SK-N-SH (cell line): ENCODE results near the gene AGMAT. TPM values are rescaled to one million over a fixed set of nuclear protein-coding genes. Genes with fewer than 3 reads are reported as not detected.

ENCODE experiments used
- CTCF ChIA-PET: fragments of 300-600, 350-600 bp; formaldehyde crosslinking; extraction: SDS; loops from one replicate; lab custom pipeline; 2021; lab: Yijun Ruan, JAX
- POLR2A ChIA-PET: fragments of 350-600 bp; sonication (Branson Sonifier 250); formaldehyde crosslinking; extraction: SDS; loops from one replicate; lab custom pipeline; 2020; ENCODE audit warnings: antibody characterized with exemption, inconsistent platforms; lab: Yijun Ruan, JAX
- DNase-seq: peaks from one replicate; pipeline ENCODE4 v3.0.0; 2012
- H2AFZ ChIP-seq: fragments of 200-600 bp; sonication (generic); 2 replicates; pipeline ENCODE4 v1.8.1; 2016; ENCODE audit warnings: antibody characterized with exemption, mild to moderate bottlenecking, low read depth
- H3F3A ChIP-seq: fragments of 200-600 bp; sonication (generic); replicated peaks from 2 replicates; pipeline ENCODE3; 2016; ENCODE audit warnings: antibody characterized with exemption, mild to moderate bottlenecking; ENCODE audit not compliant: insufficient read depth
- H3K27ac ChIP-seq, 2 experiments: fragments of 200-500 bp in 1 of 2; fragments of 200-600 bp in 1 of 2; sonication (Bioruptor generic) in 1 of 2; sonication (generic), shearing (Covaris generic) in 1 of 2; 2 replicates each; pipeline versions ENCODE4 v1.5.1 to v1.6.1; 2014 to 2016; ENCODE audit warnings: low read depth in 2 of 2, inconsistent platforms in 1 of 2, low read length in 1 of 2, mild to moderate bottlenecking in 1 of 2, mixed read lengths in 1 of 2
- H3K27me3 ChIP-seq: fragments of 200-600 bp; sonication (generic), shearing (Covaris generic); 2 replicates; pipeline ENCODE4 v1.6.1; 2016; ENCODE audit warnings: mixed run types; ENCODE audit not compliant: insufficient read depth
- H3K36me3 ChIP-seq, 2 experiments: fragments of 200-500 bp in 1 of 2; fragments of 200-600 bp in 1 of 2; sonication (Bioruptor generic) in 1 of 2; sonication (generic) in 1 of 2; replicated peaks in 1 of 2; 2 replicates each; pipeline versions ENCODE3 to v1.5.1; 2014 to 2016; ENCODE audit warnings: low read length in 1 of 2, mild to moderate bottlenecking in 1 of 2; ENCODE audit not compliant: insufficient read depth in 2 of 2, control insufficient read depth in 1 of 2
- H3K4me1 ChIP-seq, 2 experiments: fragments of 200-500 bp in 1 of 2; fragments of 200-600 bp in 1 of 2; sonication (Bioruptor generic) in 1 of 2; sonication (generic), shearing (Covaris generic) in 1 of 2; 2 replicates each; pipeline versions ENCODE4 v1.5.1 to v1.6.1; 2014 to 2016; ENCODE audit warnings: low read depth in 1 of 2, low read length in 1 of 2, mixed run types in 1 of 2; ENCODE audit not compliant: insufficient read depth in 2 of 2, control insufficient read depth in 1 of 2
- H3K4me2 ChIP-seq: fragments of 200-600 bp; sonication (generic), shearing (Covaris generic); 2 replicates; pipeline ENCODE4 v1.6.1; 2017; ENCODE audit warnings: mixed run types
- H3K4me3 ChIP-seq, 2 experiments: fragments of 200-500 bp in 1 of 2; fragments of 200-600 bp in 1 of 2; sonication (Bioruptor generic) in 1 of 2; sonication (generic), shearing (Covaris generic) in 1 of 2; 2 replicates each; pipeline versions ENCODE4 v1.5.1 to v1.8.1; 2014 to 2016; ENCODE audit warnings: low read depth in 2 of 2, inconsistent platforms in 1 of 2, low read length in 1 of 2, mild to moderate bottlenecking in 1 of 2, mixed read lengths in 1 of 2, moderate library complexity in 1 of 2
- H3K79me2 ChIP-seq: fragments of 200-600 bp; sonication (generic); 2 replicates; pipeline ENCODE4 v1.8.1; 2017; ENCODE audit warnings: mild to moderate bottlenecking; ENCODE audit not compliant: insufficient read depth
- H3K9ac ChIP-seq: fragments of 200-600 bp; sonication (generic); 2 replicates; pipeline ENCODE4 v1.6.1; 2017; ENCODE audit warnings: mixed run types
- H3K9me2 ChIP-seq: fragments of 200-600 bp; sonication (generic); 2 replicates; pipeline ENCODE4 v1.6.1; 2017; ENCODE audit warnings: mixed run types
- H3K9me3 ChIP-seq: fragments of 200-600 bp; sonication (generic); 2 replicates; pipeline ENCODE4 v1.6.1; 2017; ENCODE audit warnings: mixed run types, mild to moderate bottlenecking, moderate library complexity
- H4K20me1 ChIP-seq: fragments of 200-600 bp; sonication (generic); 2 replicates; pipeline ENCODE4 v1.6.1; 2017; ENCODE audit warnings: mild to moderate bottlenecking, mixed run types; ENCODE audit not compliant: insufficient read depth
- ELF1 ChIP-seq: IDR thresholded peaks from 2 replicates; pipeline ENCODE4 v1.4.0; 2012
- EP300 ChIP-seq, 2 experiments: IDR thresholded peaks; 2 replicates each; pipeline versions ENCODE4 v1.4.0 to v1.6.1; 2012; ENCODE audit warnings: borderline replicate concordance in 1 of 2, low read depth in 1 of 2, low read length in 1 of 2
- EZH2phosphoT487 ChIP-seq: fragments of 200-600 bp; sonication (generic); IDR thresholded peaks from 2 replicates; pipeline ENCODE4 v1.6.1; 2017; ENCODE audit warnings: low read depth, mixed run types, mild to moderate bottlenecking, antibody characterized with exemption, moderate library complexity, borderline replicate concordance
- FOXM1 ChIP-seq: IDR thresholded peaks from 2 replicates; pipeline ENCODE4 v1.4.0; 2012; ENCODE audit warnings: low read depth, mild to moderate bottlenecking
- JUND ChIP-seq: IDR thresholded peaks from 2 replicates; pipeline ENCODE4 v1.4.0; 2012
- MEF2A ChIP-seq: IDR thresholded peaks from 2 replicates; pipeline ENCODE4 v1.4.0; 2012; ENCODE audit warnings: low read depth, borderline replicate concordance
- MXI1 ChIP-seq: IDR thresholded peaks from 2 replicates; pipeline ENCODE4 v1.6.1; 2012; ENCODE audit warnings: mild to moderate bottlenecking, low read depth, low read length, improper control_type of control experiment
- PBX3 ChIP-seq: IDR thresholded peaks from 2 replicates; pipeline ENCODE4; 2012
- POLR2AphosphoS5 ChIP-seq: IDR thresholded peaks from 2 replicates; pipeline ENCODE4 v1.6.1; 2012; ENCODE audit warnings: low read depth, low read length
- RAD21 ChIP-seq: IDR thresholded peaks from 2 replicates; pipeline ENCODE4 v1.6.1; 2012; ENCODE audit warnings: mild to moderate bottlenecking, low read length
- REST ChIP-seq: IDR thresholded peaks from 2 replicates; pipeline ENCODE4 v1.6.1; 2012; ENCODE audit warnings: mild to moderate bottlenecking, low read depth, low read length, moderate library complexity
- RXRA ChIP-seq: IDR thresholded peaks from 2 replicates; pipeline ENCODE4 v1.4.0; 2012; ENCODE audit warnings: low read depth, mild to moderate bottlenecking, borderline replicate concordance
- SIN3A ChIP-seq: IDR thresholded peaks from 2 replicates; pipeline ENCODE4 v1.6.1; 2012; ENCODE audit warnings: low read depth, mild to moderate bottlenecking, low read length, moderate library complexity, borderline replicate concordance
- TAF1 ChIP-seq: IDR thresholded peaks from 2 replicates; pipeline ENCODE4 v1.6.1; 2012; ENCODE audit warnings: low read depth, mild to moderate bottlenecking, low read length, moderate library complexity, borderline replicate concordance
- TEAD4 ChIP-seq: IDR thresholded peaks from 2 replicates; pipeline ENCODE4 v1.4.0; 2012; ENCODE audit warnings: mild to moderate bottlenecking, borderline replicate concordance; ENCODE audit not compliant: insufficient read depth
- USF1 ChIP-seq: IDR thresholded peaks from 2 replicates; pipeline ENCODE4 v1.4.0; 2012; ENCODE audit warnings: low read depth, borderline replicate concordance
- USF2 ChIP-seq: fragments of 150-350 bp; IDR thresholded peaks from 2 replicates; pipeline ENCODE4 v1.6.1; 2017; ENCODE audit warnings: antibody characterized with exemption, low read length, low read depth, borderline replicate concordance
- ZBTB33 ChIP-seq: IDR thresholded peaks from 2 replicates; pipeline ENCODE4 v1.4.0; 2012; ENCODE audit warnings: low read depth, borderline replicate concordance
- WGBS: methylation state at CpG from one replicate; pipeline ENCODE4 v1.1.6; 2017; ENCODE audit warnings: low lambda C conversion rate; 5-methylcytosine and 5-hydroxymethylcytosine counted together
- polyA plus RNA-seq, 3 experiments: library from polyadenylated mRNA; depleted of rRNA; stranded (reverse); fragments of >200 nt; gene quantifications; 2 replicates each; pipeline ENCODE4 v1.2.3, GENCODE V29; 2012

AGMAT gene
- polyA plus RNA-seq, 1 of the 3 experiments (the other 2 are of a cell fraction): 0.66 TPM

GRCh38 chr1:15633756-15634420 is 49.0 kb upstream of the AGMAT start (continued):
- no peak for TF ChIP-seq REST
- TF ChIP-seq JUND: no peak
- no peak for TF ChIP-seq MEF2A
- no peak for TF ChIP-seq RXRA

GRCh38 chr1:15628003-15628402 is 43.2 kb upstream of the AGMAT start:
- no peaks in the 10 kb centered on the region for H3K27me3 ChIP-seq
- H3K36me3 ChIP-seq: peaks cover 25 to 54% of the 10 kb centered on the region in 2 experiments
- no peaks in the 10 kb centered on the region for H3K9me2 ChIP-seq
- H3K9ac ChIP-seq: no peak overlapping the region
- H3K4me1 ChIP-seq: no peaks in the 10 kb centered on the region
- no peak for DNase-seq
- 81% methylated on average over 1 of the region's 1 CpG for WGBS
- H3K27ac ChIP-seq: no peak overlapping the region
- no peak overlapping the region for H3K4me2 ChIP-seq
- ChIA-PET POLR2A (no interaction called here), CTCF (interaction anchor here (1.2 kb wide), 1 partner anchor 10 kb away, joined by 5 read pairs; no protein-coding TSS in a partner anchor)
- no peaks in the 10 kb centered on the region for H3K9me3 ChIP-seq
- H3K4me3 ChIP-seq: no peak overlapping the region
- peaks cover 65% of the 10 kb centered on the region for H3K79me2 ChIP-seq
- 0 out of 2 replicates have a peak, but pooled peaks cover 30% of the 10 kb centered on the region for H4K20me1 ChIP-seq
- no peak overlapping the region for H2AFZ ChIP-seq
- H3F3A ChIP-seq: peaks cover 1% of the 10 kb centered on the region
- no peak for TF ChIP-seq USF1
- no peak for TF ChIP-seq USF2
- TF ChIP-seq ELF1: no peak
- TF ChIP-seq JUND: no peak
- TF ChIP-seq MXI1: no peak
- no peak for TF ChIP-seq TAF1
- TF ChIP-seq ZBTB33: no peak
- no peak for TF ChIP-seq FOXM1
- no peak for TF ChIP-seq POLR2AphosphoS5
- no peak for TF ChIP-seq SIN3A
- no peak for TF ChIP-seq EZH2phosphoT487
- no peak for TF ChIP-seq PBX3
- TF ChIP-seq EP300 (IDR thresholded peaks at IDR 0.05; ENCODE audit: borderline replicate concordance in 1 of 2, low read depth in 1 of 2, low read length in 1 of 2): no peak
- TF ChIP-seq RAD21: no peak
- no peak for TF ChIP-seq TEAD4
- TF ChIP-seq REST: no peak
